ENCODE measurements around the gene CRABP1. TPM values are rescaled to one million over a fixed set of nuclear protein-coding genes. Genes with fewer than 3 reads are reported as not detected.

Gene CRABP1
- total and polyA plus RNA-seq, 9 donors, result 0.40 to 2.7 (median 0.56) TPM; not detected in 6

DNA sequence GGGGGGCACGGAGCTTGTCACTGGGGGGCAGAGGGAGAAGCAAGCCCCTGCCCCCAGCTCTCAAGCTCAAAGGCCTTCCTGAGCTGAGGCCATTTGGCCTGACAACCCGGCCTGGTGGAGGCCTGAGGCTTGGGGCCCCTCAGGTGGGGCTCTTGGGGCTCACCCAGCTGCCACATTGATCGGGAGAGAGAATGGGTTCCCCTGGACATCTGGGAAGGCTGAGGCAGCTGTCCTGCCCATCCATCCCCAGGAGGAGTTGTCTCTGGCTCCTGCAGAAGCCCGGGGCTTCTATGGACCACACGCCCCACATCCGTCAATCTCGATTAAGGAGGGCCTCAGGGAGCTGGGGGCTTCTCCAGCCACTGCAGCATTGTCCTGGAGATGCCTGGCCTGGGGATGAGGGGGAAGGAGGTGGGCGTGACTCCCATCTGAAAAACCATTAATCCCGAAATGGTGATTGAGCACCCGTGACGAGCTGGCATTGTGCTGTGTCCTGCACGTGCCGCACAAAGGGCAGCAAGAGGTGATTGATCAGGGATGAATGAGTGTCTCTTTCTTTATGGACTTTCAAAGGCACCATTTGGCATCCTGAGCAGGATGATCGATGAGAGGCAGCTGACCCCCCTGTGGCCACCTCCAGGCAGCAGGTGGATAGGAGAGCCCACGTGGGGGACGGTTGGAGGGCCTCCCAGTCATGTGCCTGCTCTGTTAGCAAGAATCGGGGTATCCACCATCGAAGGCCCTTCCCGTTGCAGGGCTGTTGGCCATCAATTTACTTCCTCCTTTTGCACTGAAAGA is 17.2 kb upstream of the CRABP1 start:
- 56 to 61% (median 61%) methylated on average over 19 of the region's 19 CpGs for whole genome bisulfite sequencing, 3 donors
- no peak for DNase-seq
- Histone ChIP-seq H3K9me3 (no peaks in the 10 kb centered on the region), H3K36me3 (no peaks in the 10 kb centered on the region), H3K27ac (no peak overlapping the region), H3K4me3 (no peak overlapping the region), H3K27me3 (no peaks in the 10 kb centered on the region), H3K4me1 (ENCODE audit: insufficient read depth) (no peaks in the 10 kb centered on the region)
- intact Hi-C loops (cut with DNase I), result no loop called here
- no peak for TF ChIP-seq EP300 (IDR thresholded peaks at IDR 0.05)
- TF ChIP-seq POLR2A (IDR thresholded peaks at IDR 0.05), result no peak
- TF ChIP-seq CTCF (IDR thresholded peaks at IDR 0.05), result no peak

DNA sequence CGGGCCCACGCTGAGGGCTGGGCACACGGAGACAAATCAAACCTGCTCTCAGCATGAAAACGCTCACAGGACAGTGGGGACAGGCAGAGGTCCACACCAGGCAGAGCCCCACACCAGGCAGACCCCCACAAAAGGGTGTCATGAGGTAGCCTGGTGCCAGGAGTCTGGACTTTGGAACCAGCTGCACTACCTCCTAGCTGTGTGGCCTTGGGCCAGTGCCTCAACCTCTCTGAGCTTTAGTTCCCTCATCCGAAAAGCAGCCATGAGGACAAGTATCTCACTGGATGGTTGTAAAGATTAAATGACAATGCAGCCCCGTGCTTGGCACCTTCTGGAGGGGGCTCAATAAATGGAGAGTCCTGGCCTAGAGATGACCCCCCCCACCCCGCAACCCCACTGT is 16.5 kb upstream of the CRABP1 start:
- Histone ChIP-seq H3K4me3 (no peak overlapping the region), H3K4me1 (ENCODE audit: insufficient read depth) (no peaks in the 10 kb centered on the region), H3K36me3 (no peaks in the 10 kb centered on the region), H3K27ac (no peak overlapping the region), H3K27me3 (no peaks in the 10 kb centered on the region), H3K9me3 (no peaks in the 10 kb centered on the region)
- TF ChIP-seq CTCF (IDR thresholded peaks at IDR 0.05), result no peak
- no peak for TF ChIP-seq EP300 (IDR thresholded peaks at IDR 0.05)
- TF ChIP-seq POLR2A (IDR thresholded peaks at IDR 0.05), result no peak
- intact Hi-C loops (cut with DNase I), result no loop called here
- DNase-seq, result no peak
- WGBS, 3 donors, result 56 to 64% (median 57%) methylated on average over 7 of the region's 7 CpGs

DNA sequence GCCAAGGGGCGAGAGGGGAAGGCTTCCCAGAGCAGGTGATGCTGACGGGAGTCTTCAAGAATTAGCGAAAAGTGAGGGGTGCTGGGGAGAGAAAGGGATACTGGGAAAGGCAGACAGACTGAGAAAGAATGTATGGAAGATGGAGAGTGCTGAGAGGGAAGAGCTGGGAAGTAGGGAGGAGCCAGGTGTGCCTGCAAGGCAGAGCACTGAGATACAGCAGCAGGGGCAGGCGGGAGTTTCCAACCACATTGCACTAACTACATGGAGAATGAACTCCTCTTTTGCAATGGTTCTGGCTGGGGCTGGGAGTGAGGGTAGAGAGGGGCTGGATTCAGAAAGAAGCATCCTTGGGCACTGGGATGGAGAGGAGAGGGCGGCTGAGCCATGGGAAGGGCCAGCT is 16.0 kb upstream of the CRABP1 start:
- no peak for TF ChIP-seq POLR2A (IDR thresholded peaks at IDR 0.05)
- intact Hi-C loops (cut with DNase I), result no loop called here
- Histone ChIP-seq H3K36me3 (no peaks in the 10 kb centered on the region), H3K9me3 (no peaks in the 10 kb centered on the region), H3K4me1 (ENCODE audit: insufficient read depth) (no peaks in the 10 kb centered on the region), H3K4me3 (no peak overlapping the region), H3K27me3 (no peaks in the 10 kb centered on the region), H3K27ac (no peak overlapping the region)
- 80 to 82% (median 81%) methylated on average over 5 of the region's 5 CpGs for WGBS, 3 donors
- no peak for DNase-seq

GRCh38 chr15:78325092-78325843 is 14.9 kb upstream of the CRABP1 start:
- H3K36me3 ChIP-seq, result no peaks in the 10 kb centered on the region
- TF ChIP-seq CTCF (IDR thresholded peaks at IDR 0.05) (no peak), POLR2A (IDR thresholded peaks at IDR 0.05) (no peak), EP300 (IDR thresholded peaks at IDR 0.05) (no peak)
- WGBS, 3 donors, result 51 to 57% (median 52%) methylated on average over 7 of the region's 7 CpGs
- H3K27ac ChIP-seq, result no peak overlapping the region
- DNase-seq, result no peak
- H3K9me3 ChIP-seq, result no peaks in the 10 kb centered on the region
- H3K4me1 ChIP-seq (ENCODE audit: insufficient read depth), result no peaks in the 10 kb centered on the region
- H3K27me3 ChIP-seq, result no peaks in the 10 kb centered on the region
- no peak overlapping the region for H3K4me3 ChIP-seq
- intact Hi-C loops (cut with DNase I), result no loop called here

- Histone ChIP-seq H3K9me3 (no peaks in the 10 kb centered on the region), H3K4me1 (ENCODE audit: insufficient read depth) (no peaks in the 10 kb centered on the region), H3K27ac (no peak overlapping the region), H3K27me3 (no peaks in the 10 kb centered on the region), H3K36me3 (no peaks in the 10 kb centered on the region), H3K4me3 (no peak overlapping the region)
- DNase-seq, result no peak
- TF ChIP-seq EP300 (IDR thresholded peaks at IDR 0.05) (no peak), CTCF (IDR thresholded peaks at IDR 0.05) (no peak), POLR2A (IDR thresholded peaks at IDR 0.05) (no peak)
- intact Hi-C loops (cut with DNase I), result no loop called here
- WGBS, 3 donors, result 64 to 79% (median 67%) methylated on average over 1 of the region's 1 CpG
These were observed 12.7 kb upstream of the CRABP1 start for GRCh38 chr15:78327466-78327865.

Data from ovary (tissue), 9 donors.